ENCODE data around the gene SIVA1.

The SIVA1 gene

GRCh38 chr14:104752735-104753527 is at the start of gene SIVA1:
Gene SIVA1 (plus strand): TSS chr14:104753147. CDS start chr14:104753202, 55 bp downstream.
- H3K4me2 ChIP-seq (ENCODE audit: low read depth, low read length, poor library complexity, severe bottlenecking): peak within 1 kb of the TSS; percentile 99
- H2AFZ ChIP-seq (ENCODE audit: low read length): peak within 1 kb of the TSS; percentile 100
- no peak for TF ChIP-seq EZH2phosphoT487 (IDR thresholded peaks at IDR 0.05; ENCODE audit: borderline replicate concordance)
- TF ChIP-seq, protein P1, sequence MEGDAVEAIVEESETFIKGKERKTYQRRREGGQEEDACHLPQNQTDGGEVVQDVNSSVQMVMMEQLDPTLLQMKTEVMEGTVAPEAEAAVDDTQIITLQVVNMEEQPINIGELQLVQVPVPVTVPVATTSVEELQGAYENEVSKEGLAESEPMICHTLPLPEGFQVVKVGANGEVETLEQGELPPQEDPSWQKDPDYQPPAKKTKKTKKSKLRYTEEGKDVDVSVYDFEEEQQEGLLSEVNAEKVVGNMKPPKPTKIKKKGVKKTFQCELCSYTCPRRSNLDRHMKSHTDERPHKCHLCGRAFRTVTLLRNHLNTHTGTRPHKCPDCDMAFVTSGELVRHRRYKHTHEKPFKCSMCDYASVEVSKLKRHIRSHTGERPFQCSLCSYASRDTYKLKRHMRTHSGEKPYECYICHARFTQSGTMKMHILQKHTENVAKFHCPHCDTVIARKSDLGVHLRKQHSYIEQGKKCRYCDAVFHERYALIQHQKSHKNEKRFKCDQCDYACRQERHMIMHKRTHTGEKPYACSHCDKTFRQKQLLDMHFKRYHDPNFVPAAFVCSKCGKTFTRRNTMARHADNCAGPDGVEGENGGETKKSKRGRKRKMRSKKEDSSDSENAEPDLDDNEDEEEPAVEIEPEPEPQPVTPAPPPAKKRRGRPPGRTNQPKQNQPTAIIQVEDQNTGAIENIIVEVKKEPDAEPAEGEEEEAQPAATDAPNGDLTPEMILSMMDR (conservative IDR thresholded peaks at IDR 0.05; ENCODE audit: low read length): no peak
- no peaks in the 10 kb centered on the region for H3F3A ChIP-seq (ENCODE audit: low read depth)
- H3K4me1 ChIP-seq (ENCODE audit: insufficient read depth, low read length, poor library complexity, severe bottlenecking): peaks cover 47% of the 10 kb centered on the region
- H3K36me3 ChIP-seq (ENCODE audit: insufficient read depth, low read length): peaks cover 18% of the 10 kb centered on the region; the same call in 1 of the 2 replicates
- H4K20me1 ChIP-seq (ENCODE audit: insufficient read depth, low read length, poor library complexity, severe bottlenecking): peaks cover 47% of the 10 kb centered on the region
- H3K79me2 ChIP-seq (ENCODE audit: insufficient read depth, low read length): peaks cover 49% of the 10 kb centered on the region
- peak within 1 kb of the TSS; percentile 98 for H3K9ac ChIP-seq (ENCODE audit: low read depth, low read length, poor library complexity, severe bottlenecking)
- no peaks in the 10 kb centered on the region for H3K9me3 ChIP-seq (ENCODE audit: insufficient read depth, low read depth, low read length)
- peak within 1 kb of the TSS; percentile 98 for H3K4me3 ChIP-seq (ENCODE audit: low read length, poor library complexity, severe bottlenecking)
- no peaks in the 10 kb centered on the region for H3K9me2 ChIP-seq (replicated peaks; ENCODE audit: low read depth, low read length)
- H3K27me3 ChIP-seq (ENCODE audit: insufficient read depth, low read length, poor library complexity, severe bottlenecking): no peaks in the 10 kb centered on the region

DNA sequence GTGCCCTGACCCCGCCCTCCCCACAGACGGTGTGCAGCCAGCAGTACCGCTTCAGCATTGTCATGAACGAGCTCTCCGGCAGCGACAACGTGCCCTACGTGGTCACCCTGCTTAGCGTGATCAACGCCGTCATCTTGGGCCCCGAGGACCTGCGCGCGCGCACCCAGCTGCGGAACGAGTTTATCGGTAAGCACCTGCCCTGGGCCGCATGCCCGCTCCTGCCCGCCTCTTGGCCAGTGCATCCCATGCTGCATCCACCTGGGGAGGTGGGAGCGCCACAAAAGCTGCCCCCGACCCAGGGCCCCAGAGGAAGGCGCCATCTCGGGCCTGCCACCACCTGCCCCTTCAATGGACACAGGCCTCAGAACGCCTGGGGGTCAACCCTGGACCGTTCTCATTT is 49.7 kb upstream of the SIVA1 start:
- Histone ChIP-seq H3K79me2 (ENCODE audit: insufficient read depth, low read length) (no peaks in the 10 kb centered on the region), H3F3A (ENCODE audit: low read depth) (no peaks in the 10 kb centered on the region), H3K4me1 (ENCODE audit: insufficient read depth, low read length, poor library complexity, severe bottlenecking) (no peaks in the 10 kb centered on the region), H3K9ac (ENCODE audit: low read depth, low read length, poor library complexity, severe bottlenecking) (no peak overlapping the region), H2AFZ (ENCODE audit: low read length) (no peak overlapping the region), H3K36me3 (ENCODE audit: insufficient read depth, low read length) (peaks cover 27% of the 10 kb centered on the region), H3K9me2 (replicated peaks; ENCODE audit: low read depth, low read length) (no peaks in the 10 kb centered on the region), H3K9me3 (ENCODE audit: insufficient read depth, low read depth, low read length) (no peaks in the 10 kb centered on the region), H4K20me1 (ENCODE audit: insufficient read depth, low read length, poor library complexity, severe bottlenecking) (no peaks in the 10 kb centered on the region), H3K4me2 (ENCODE audit: low read depth, low read length, poor library complexity, severe bottlenecking) (no peak overlapping the region), H3K4me3 (ENCODE audit: low read length, poor library complexity, severe bottlenecking) (no peak overlapping the region), H3K27me3 (ENCODE audit: insufficient read depth, low read length, poor library complexity, severe bottlenecking) (no peaks in the 10 kb centered on the region)
- TF ChIP-seq, protein P1 (conservative IDR thresholded peaks at IDR 0.05; ENCODE audit: low read length): no peak
- no peak for TF ChIP-seq EZH2phosphoT487 (IDR thresholded peaks at IDR 0.05; ENCODE audit: borderline replicate concordance)

GRCh38 chr14:104704252-104704651 is 48.7 kb upstream of the SIVA1 start:
- no peaks in the 10 kb centered on the region for H3K27me3 ChIP-seq (ENCODE audit: insufficient read depth, low read length, poor library complexity, severe bottlenecking)
- no peaks in the 10 kb centered on the region for H3K9me2 ChIP-seq (replicated peaks; ENCODE audit: low read depth, low read length)
- H3K79me2 ChIP-seq (ENCODE audit: insufficient read depth, low read length): no peaks in the 10 kb centered on the region
- H3F3A ChIP-seq (ENCODE audit: low read depth): no peaks in the 10 kb centered on the region
- no peaks in the 10 kb centered on the region for H3K9me3 ChIP-seq (ENCODE audit: insufficient read depth, low read depth, low read length)
- H2AFZ ChIP-seq (ENCODE audit: low read length): no peak overlapping the region
- H3K9ac ChIP-seq (ENCODE audit: low read depth, low read length, poor library complexity, severe bottlenecking): no peak overlapping the region
- H3K4me2 ChIP-seq (ENCODE audit: low read depth, low read length, poor library complexity, severe bottlenecking): no peak overlapping the region
- no peaks in the 10 kb centered on the region for H3K4me1 ChIP-seq (ENCODE audit: insufficient read depth, low read length, poor library complexity, severe bottlenecking)
- peaks cover 27% of the 10 kb centered on the region for H3K36me3 ChIP-seq (ENCODE audit: insufficient read depth, low read length)
- H3K4me3 ChIP-seq (ENCODE audit: low read length, poor library complexity, severe bottlenecking): no peak overlapping the region
- no peaks in the 10 kb centered on the region for H4K20me1 ChIP-seq (ENCODE audit: insufficient read depth, low read length, poor library complexity, severe bottlenecking)
- TF ChIP-seq EZH2phosphoT487 (IDR thresholded peaks at IDR 0.05; ENCODE audit: borderline replicate concordance): no peak
- TF ChIP-seq, protein P1 (conservative IDR thresholded peaks at IDR 0.05; ENCODE audit: low read length): no peak
